Measurements from ENCODE around the gene SYNPO2. TPM values are rescaled to one million over a fixed set of nuclear protein-coding genes. Genes with fewer than 3 reads are reported as not detected.

The SYNPO2 gene, protein sequence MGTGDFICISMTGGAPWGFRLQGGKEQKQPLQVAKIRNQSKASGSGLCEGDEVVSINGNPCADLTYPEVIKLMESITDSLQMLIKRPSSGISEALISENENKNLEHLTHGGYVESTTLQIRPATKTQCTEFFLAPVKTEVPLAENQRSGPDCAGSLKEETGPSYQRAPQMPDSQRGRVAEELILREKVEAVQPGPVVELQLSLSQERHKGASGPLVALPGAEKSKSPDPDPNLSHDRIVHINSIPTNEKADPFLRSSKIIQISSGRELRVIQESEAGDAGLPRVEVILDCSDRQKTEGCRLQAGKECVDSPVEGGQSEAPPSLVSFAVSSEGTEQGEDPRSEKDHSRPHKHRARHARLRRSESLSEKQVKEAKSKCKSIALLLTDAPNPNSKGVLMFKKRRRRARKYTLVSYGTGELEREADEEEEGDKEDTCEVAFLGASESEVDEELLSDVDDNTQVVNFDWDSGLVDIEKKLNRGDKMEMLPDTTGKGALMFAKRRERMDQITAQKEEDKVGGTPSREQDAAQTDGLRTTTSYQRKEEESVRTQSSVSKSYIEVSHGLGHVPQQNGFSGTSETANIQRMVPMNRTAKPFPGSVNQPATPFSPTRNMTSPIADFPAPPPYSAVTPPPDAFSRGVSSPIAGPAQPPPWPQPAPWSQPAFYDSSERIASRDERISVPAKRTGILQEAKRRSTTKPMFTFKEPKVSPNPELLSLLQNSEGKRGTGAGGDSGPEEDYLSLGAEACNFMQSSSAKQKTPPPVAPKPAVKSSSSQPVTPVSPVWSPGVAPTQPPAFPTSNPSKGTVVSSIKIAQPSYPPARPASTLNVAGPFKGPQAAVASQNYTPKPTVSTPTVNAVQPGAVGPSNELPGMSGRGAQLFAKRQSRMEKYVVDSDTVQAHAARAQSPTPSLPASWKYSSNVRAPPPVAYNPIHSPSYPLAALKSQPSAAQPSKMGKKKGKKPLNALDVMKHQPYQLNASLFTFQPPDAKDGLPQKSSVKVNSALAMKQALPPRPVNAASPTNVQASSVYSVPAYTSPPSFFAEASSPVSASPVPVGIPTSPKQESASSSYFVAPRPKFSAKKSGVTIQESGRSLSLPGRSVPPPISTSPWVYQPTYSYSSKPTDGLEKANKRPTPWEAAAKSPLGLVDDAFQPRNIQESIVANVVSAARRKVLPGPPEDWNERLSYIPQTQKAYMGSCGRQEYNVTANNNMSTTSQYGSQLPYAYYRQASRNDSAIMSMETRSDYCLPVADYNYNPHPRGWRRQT
- total RNA-seq (2021; ENCODE audit: unreplicated experiment) (0.93 TPM), Bru-seq, nascent RNA (percentile 27 among the genes with signal in this experiment), BruChase-seq, experiment 1, labeled RNA remaining after a 6-hour chase (percentile 24 among the genes with signal in this experiment), BruChase-seq, experiment 2, labeled RNA remaining after a 2-hour chase (percentile 28 among the genes with signal in this experiment)
- 0.26 and 0.39 TPM in 2 replicates for polyA plus RNA-seq (2012)
- long read RNA-seq, result 0 reads

DNA sequence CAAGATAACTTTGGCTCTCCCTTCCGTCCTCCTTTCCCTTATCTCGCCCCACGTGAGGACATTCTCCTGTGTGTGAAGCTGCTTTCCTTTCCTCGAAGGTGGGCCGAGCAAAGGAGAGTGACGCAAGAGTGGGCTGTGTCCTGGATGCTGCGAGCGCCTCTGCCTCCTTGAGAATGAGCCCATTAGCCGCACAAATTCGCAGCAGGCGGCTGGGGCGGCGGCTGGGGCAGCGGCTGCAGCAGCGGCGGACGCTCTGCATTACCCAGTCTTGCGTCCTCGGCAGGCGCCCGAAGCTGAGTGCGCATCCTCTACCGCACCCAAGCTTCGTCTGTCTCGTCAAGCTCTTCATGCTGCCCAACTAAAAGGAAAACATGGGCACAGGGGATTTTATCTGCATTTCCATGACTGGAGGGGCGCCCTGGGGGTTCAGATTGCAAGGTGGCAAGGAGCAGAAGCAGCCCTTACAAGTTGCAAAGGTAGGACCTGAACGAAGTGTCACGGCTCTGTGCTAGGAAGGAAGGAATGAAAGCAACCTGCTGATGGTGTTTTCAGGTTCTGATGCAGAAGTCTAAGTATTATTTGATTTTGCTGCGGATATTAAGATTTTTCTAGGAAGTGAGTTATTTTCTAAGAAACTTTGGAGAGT, at the start of gene SYNPO2:
Gene SYNPO2, plus strand, starts transcription at position 189 of the 646 bp plus-strand sequence. Its CDS starts 183 bp downstream, at position 372.
- no peaks in the 10 kb centered on the region for H3K9me2 ChIP-seq (ENCODE audit: insufficient read depth)
- RAD21 ChIA-PET (ENCODE audit: low non-redundant PET in 1 of 2, low total read pairs in 2 of 2, uncharacterized antibody in 2 of 2, unreplicated experiment in 2 of 2), result no interaction called here
- H3K9me3 ChIP-seq (ENCODE audit: control insufficient read depth in 1 of 2, insufficient read depth in 1 of 2, low read depth in 1 of 2, low read length in 2 of 2), result no peaks in the 10 kb centered on the region
- H3K4me1 ChIP-seq (ENCODE audit: control insufficient read depth in 1 of 2, insufficient read depth in 2 of 2, low read length in 2 of 2), result peaks cover 2 to 22% of the 10 kb centered on the region in 2 experiments; a peak in 3 of 4 replicates
- POLR2A ChIA-PET, result interaction anchor here (1.2 kb wide), 2 partner anchors 114 to 117 kb away, joined by 4 to 7 read pairs; no protein-coding TSS in a partner anchor
- H2AFZ ChIP-seq (ENCODE audit: low read depth, low read length, poor library complexity, severe bottlenecking), result peak within 1 kb of the TSS; percentile 86
- peak within 1 kb of the TSS; percentile 40 for H3K9ac ChIP-seq (ENCODE audit: low read length)
- DNase-seq (ENCODE audit: low read depth, low spot score) (peak; percentile 57), ATAC-seq (peak; percentile 94)
- peak within 1 kb of the TSS; percentile 52 to 59 for H3K4me3 ChIP-seq (replicated peaks in 1 of 2; ENCODE audit: low read depth in 1 of 2, low read length in 2 of 2)
- no peaks in the 10 kb centered on the region for H3K27me3 ChIP-seq (ENCODE audit: insufficient read depth, low read length)
- intact Hi-C loops (cut with micrococcal nuclease), result no loop called here
- no peaks in the 10 kb centered on the region for H3K36me3 ChIP-seq (ENCODE audit: control insufficient read depth in 1 of 2, insufficient read depth in 2 of 2, low read length in 2 of 2)
- peak within 1 kb of the TSS; percentile 85 for H3K4me2 ChIP-seq (ENCODE audit: low read length)
- BruUV-seq (replicated peaks), result no TSS peak
- CTCF ChIA-PET, result interaction anchor here (1.0 to 2.2 kb wide), 3 partner anchors 24 to 117 kb away, joined by 3 to 9 read pairs (median 3); no protein-coding TSS in a partner anchor
- no peaks in the 10 kb centered on the region for H3K79me2 ChIP-seq (ENCODE audit: insufficient read depth, low read length)
- no peaks in the 10 kb centered on the region for H4K20me1 ChIP-seq (ENCODE audit: insufficient read depth)
- no peak within 1 kb of the TSS for H3K27ac ChIP-seq (ENCODE audit: low read depth, low read length)
- TF ChIP-seq CEBPB (IDR thresholded peaks at IDR 0.05; ENCODE audit: low read depth) (peak; percentile 95), SRF (IDR thresholded peaks at IDR 0.05; ENCODE audit: low read depth) (no peak), ZNF274 (IDR thresholded peaks at IDR 0.05; ENCODE audit: low read depth, low read length) (no peak), EGR1 (IDR thresholded peaks at IDR 0.05; ENCODE audit: low read depth) (0 out of 2 replicates have a peak, but pooled peaks have one; percentile 12), ELF1 (IDR thresholded peaks at IDR 0.05; ENCODE audit: borderline replicate concordance, low read depth) (no peak), SP1 (IDR thresholded peaks at IDR 0.05; ENCODE audit: low read depth) (no peak), YY1 (IDR thresholded peaks at IDR 0.05; ENCODE audit: extremely low read depth, insufficient replicate concordance, low read depth, low read length) (peak; percentile 25), FOSL1 (IDR thresholded peaks at IDR 0.05; ENCODE audit: low read depth) (0 out of 2 replicates have a peak, but pooled peaks have one; percentile 7), POLR2AphosphoS5 (IDR thresholded peaks at IDR 0.05; ENCODE audit: low read depth, low read length) (peak; percentile 32; the same call in 1 of the 2 replicates)
- TF ChIP-seq, protein P1, sequence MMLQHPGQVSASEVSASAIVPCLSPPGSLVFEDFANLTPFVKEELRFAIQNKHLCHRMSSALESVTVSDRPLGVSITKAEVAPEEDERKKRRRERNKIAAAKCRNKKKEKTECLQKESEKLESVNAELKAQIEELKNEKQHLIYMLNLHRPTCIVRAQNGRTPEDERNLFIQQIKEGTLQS (IDR thresholded peaks at IDR 0.05), result peak; percentile 90
- TF ChIP-seq, protein P2, sequence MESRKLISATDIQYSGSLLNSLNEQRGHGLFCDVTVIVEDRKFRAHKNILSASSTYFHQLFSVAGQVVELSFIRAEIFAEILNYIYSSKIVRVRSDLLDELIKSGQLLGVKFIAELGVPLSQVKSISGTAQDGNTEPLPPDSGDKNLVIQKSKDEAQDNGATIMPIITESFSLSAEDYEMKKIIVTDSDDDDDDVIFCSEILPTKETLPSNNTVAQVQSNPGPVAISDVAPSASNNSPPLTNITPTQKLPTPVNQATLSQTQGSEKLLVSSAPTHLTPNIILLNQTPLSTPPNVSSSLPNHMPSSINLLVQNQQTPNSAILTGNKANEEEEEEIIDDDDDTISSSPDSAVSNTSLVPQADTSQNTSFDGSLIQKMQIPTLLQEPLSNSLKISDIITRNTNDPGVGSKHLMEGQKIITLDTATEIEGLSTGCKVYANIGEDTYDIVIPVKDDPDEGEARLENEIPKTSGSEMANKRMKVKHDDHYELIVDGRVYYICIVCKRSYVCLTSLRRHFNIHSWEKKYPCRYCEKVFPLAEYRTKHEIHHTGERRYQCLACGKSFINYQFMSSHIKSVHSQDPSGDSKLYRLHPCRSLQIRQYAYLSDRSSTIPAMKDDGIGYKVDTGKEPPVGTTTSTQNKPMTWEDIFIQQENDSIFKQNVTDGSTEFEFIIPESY (IDR thresholded peaks at IDR 0.05; ENCODE audit: extremely low read depth, insufficient replicate concordance, low read length), result no peak
- TF ChIP-seq, protein P3, sequence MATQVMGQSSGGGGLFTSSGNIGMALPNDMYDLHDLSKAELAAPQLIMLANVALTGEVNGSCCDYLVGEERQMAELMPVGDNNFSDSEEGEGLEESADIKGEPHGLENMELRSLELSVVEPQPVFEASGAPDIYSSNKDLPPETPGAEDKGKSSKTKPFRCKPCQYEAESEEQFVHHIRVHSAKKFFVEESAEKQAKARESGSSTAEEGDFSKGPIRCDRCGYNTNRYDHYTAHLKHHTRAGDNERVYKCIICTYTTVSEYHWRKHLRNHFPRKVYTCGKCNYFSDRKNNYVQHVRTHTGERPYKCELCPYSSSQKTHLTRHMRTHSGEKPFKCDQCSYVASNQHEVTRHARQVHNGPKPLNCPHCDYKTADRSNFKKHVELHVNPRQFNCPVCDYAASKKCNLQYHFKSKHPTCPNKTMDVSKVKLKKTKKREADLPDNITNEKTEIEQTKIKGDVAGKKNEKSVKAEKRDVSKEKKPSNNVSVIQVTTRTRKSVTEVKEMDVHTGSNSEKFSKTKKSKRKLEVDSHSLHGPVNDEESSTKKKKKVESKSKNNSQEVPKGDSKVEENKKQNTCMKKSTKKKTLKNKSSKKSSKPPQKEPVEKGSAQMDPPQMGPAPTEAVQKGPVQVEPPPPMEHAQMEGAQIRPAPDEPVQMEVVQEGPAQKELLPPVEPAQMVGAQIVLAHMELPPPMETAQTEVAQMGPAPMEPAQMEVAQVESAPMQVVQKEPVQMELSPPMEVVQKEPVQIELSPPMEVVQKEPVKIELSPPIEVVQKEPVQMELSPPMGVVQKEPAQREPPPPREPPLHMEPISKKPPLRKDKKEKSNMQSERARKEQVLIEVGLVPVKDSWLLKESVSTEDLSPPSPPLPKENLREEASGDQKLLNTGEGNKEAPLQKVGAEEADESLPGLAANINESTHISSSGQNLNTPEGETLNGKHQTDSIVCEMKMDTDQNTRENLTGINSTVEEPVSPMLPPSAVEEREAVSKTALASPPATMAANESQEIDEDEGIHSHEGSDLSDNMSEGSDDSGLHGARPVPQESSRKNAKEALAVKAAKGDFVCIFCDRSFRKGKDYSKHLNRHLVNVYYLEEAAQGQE (IDR thresholded peaks at IDR 0.05; ENCODE audit: low read depth), result no peak
